H1 (cell line): ENCODE data around the gene SLC1A5. TPM values are rescaled to one million over a fixed set of nuclear protein-coding genes. Genes with fewer than 3 reads are reported as not detected.

Experiments
- CHD7 ChIP-seq: fragments of 300-600 bp; sonication (generic); IDR thresholded peaks from 2 replicates; pipeline ENCODE4 v1.7.1; 2012; ENCODE audit warnings: low read length, moderate library complexity, mild to moderate bottlenecking, inconsistent platforms; ENCODE audit not compliant: insufficient replicate concordance
- KDM5A ChIP-seq: fragments of 200-600 bp; IDR thresholded peaks from 2 replicates; pipeline ENCODE4 v1.7.1; 2012; ENCODE audit warnings: mild to moderate bottlenecking, low read length, inconsistent platforms, mixed read lengths
- RXRA ChIP-seq: IDR thresholded peaks from 2 replicates; pipeline ENCODE4 v1.6.1; 2011; ENCODE audit warnings: low read depth, mild to moderate bottlenecking, low read length, moderate library complexity; ENCODE audit not compliant: insufficient read depth
- TCF12 ChIP-seq: IDR thresholded peaks from 2 replicates; pipeline ENCODE4 v1.6.1; 2011; ENCODE audit warnings: low read depth, mild to moderate bottlenecking, low read length
- TEAD4 ChIP-seq: IDR thresholded peaks from 2 replicates; pipeline ENCODE4 v1.6.1; 2012; ENCODE audit warnings: low read depth, low read length, inconsistent platforms, mixed read lengths
- USF2 ChIP-seq: IDR thresholded peaks from 2 replicates; pipeline ENCODE4 v1.6.1; 2011; ENCODE audit warnings: low read length, improper control_type of control experiment
- YY1 ChIP-seq: IDR thresholded peaks from 2 replicates; pipeline ENCODE4 v1.6.1; 2011; ENCODE audit warnings: low read depth, mild to moderate bottlenecking, low read length
- polyA plus RNA-seq, 7 experiments: library from polyadenylated mRNA; depleted of rRNA in 3 of 7; stranded (reverse) in 5 of 7; unstranded in 2 of 7; fragments of >200 nt in 5 of 7; fragments of 200-250 nt in 2 of 7; gene quantifications; 1 replicate in 5 of 7; 2 replicates in 1 of 7; 4 replicates in 1 of 7; pipeline versions ENCODE4 v1.2.1 to v1.2.3, GENCODE V29; 2011 to 2013; ENCODE audit warnings: missing spikeins in 2 of 7, mixed read lengths in 2 of 7
- total RNA-seq: library from RNA; stranded (reverse); fragmentation: NEBNext Ultra II Directional; extraction: Animal tissue kit (Norgen Biotek cat#: 25700); gene quantifications from 2 replicates; pipeline ENCODE4 v1.2.1, GENCODE V29; 2021

Gene SLC1A5
- total and polyA plus RNA-seq, 2 of the 8 experiments (the other 6 are each of a cell fraction or from before 2014, with no cell fraction given), result 291 to 351 TPM

DNA sequence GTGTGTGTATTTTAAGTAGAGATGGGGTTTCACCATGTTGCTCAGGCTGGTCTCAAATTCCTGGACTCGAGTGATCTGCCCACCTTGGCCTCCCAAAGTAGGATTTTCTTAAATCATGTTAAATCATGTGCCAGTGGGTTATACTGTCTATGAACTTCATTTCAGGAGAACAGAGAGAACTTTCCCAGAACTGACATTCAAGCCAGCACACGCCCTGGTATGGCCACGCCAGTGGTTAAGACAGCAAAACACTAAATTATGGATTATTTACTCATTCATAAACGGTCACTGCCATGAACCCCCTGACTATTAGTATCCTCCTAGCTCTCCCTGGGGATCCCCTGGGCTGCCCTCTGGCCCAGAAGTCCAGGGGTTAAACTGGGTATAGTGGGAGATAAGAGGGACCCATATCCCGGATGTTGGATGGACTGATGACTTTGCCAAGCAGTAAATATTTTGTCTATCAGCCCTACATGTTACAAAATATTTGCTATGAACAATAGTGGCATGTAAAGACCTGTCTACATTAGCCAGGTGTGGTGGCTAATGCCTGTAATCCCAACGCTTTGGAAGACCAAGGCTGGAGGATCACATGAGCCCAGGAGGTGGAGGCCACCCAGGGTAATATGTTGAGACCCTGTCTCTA lies 26.0 kb downstream of the SLC1A5 start (continued):
- no peak for TF ChIP-seq KDM5A
- TF ChIP-seq TCF12, result no peak
- no peak for TF ChIP-seq USF2
- TF ChIP-seq RXRA, result no peak
- no peak for TF ChIP-seq YY1
- TF ChIP-seq TEAD4, result no peak
- no peak for TF ChIP-seq CHD7
